HCT116 (cell line): ENCODE results near the gene C5AR2.

Experiments
- CTCF ChIP-seq, 3 experiments: fragments of 200-600 bp in 1 of 3; sonication (generic) in 1 of 3; IDR thresholded peaks in 2 of 3; conservative IDR thresholded peaks in 1 of 3; 2 replicates each; pipeline ENCODE4 v1.5.1; 2012 to 2017; ENCODE audit warnings: low read depth in 2 of 3, low read length in 2 of 3, antibody characterized with exemption in 1 of 3, borderline replicate concordance in 1 of 3, control low read depth in 1 of 3, mild to moderate bottlenecking in 1 of 3, mixed read lengths in 1 of 3, mixed run types in 1 of 3, moderate library complexity in 1 of 3; ENCODE audit not compliant: insufficient read depth in 1 of 3
- EGR1 ChIP-seq: IDR thresholded peaks from 2 replicates; pipeline ENCODE4 v1.6.1; 2012; ENCODE audit warnings: low read depth
- EZH2 ChIP-seq: fragments of 200-600 bp; sonication (generic); IDR thresholded peaks from 2 replicates; pipeline ENCODE4 v1.6.1; 2017; ENCODE audit warnings: antibody characterized with exemption, mixed run types
- JUND ChIP-seq: IDR thresholded peaks from 2 replicates; pipeline ENCODE4 v1.6.1; 2012
- POLR2A ChIP-seq: IDR thresholded peaks from 2 replicates; pipeline ENCODE4 v1.7.0; 2011; ENCODE audit warnings: borderline replicate concordance; ENCODE audit not compliant: insufficient read depth, insufficient read length; ENCODE audit errors: extremely low read depth
- REST ChIP-seq: IDR thresholded peaks from 2 replicates; pipeline ENCODE4 v1.6.1; 2012; ENCODE audit warnings: low read depth
- SRF ChIP-seq: IDR thresholded peaks from 2 replicates; pipeline ENCODE4 v1.6.1; 2012; ENCODE audit warnings: low read depth
- YY1 ChIP-seq: IDR thresholded peaks from 2 replicates; pipeline ENCODE4 v1.6.1; 2011; ENCODE audit warnings: low read length, low read depth, moderate library complexity, mild to moderate bottlenecking; ENCODE audit not compliant: insufficient replicate concordance; ENCODE audit errors: extremely low read depth

GRCh38 chr19:47312366-47313006, 19.5 kb upstream of the C5AR2 start:
- no peak for TF ChIP-seq EZH2
- TF ChIP-seq CTCF (IDR thresholded peaks at IDR 0.05 in 2 of 3, conservative IDR thresholded peaks at IDR 0.05 in 1 of 3; ENCODE audit: borderline replicate concordance in 1 of 3, insufficient read depth in 1 of 3, low read depth in 2 of 3, low read length in 2 of 3), result no peak
- TF ChIP-seq JUND, result no peak
- no peak for TF ChIP-seq SRF
- no peak for TF ChIP-seq POLR2A
- no peak for TF ChIP-seq YY1
- no peak for TF ChIP-seq EGR1
- no peak for TF ChIP-seq REST
